K562 (cell line): ENCODE results near the gene TMC6. TPM values are rescaled to one million over a fixed set of nuclear protein-coding genes. Genes with fewer than 3 reads are reported as not detected.

Experiments
- CXXC5 ChIP-seq: fragments of 250-450 bp; sonication (Bioruptor Pico); IDR thresholded peaks from 2 replicates; pipeline ENCODE4 v1.8.0; 2022; ENCODE audit warnings: inconsistent platforms, mild to moderate bottlenecking, moderate library complexity
- DPF2 ChIP-seq: fragments of 450-650 bp; IDR thresholded peaks from 2 replicates; pipeline ENCODE4 v1.6.1; 2016
- E2F3 ChIP-seq: fragments of 250-450 bp; sonication (Bioruptor Pico); IDR thresholded peaks from 2 replicates; pipeline ENCODE4 v1.4.0; 2020; ENCODE audit warnings: mild to moderate bottlenecking
- GABPA ChIP-seq: fragments of 200-800 bp; sonication (Bioruptor generic); conservative IDR thresholded peaks from 2 replicates; pipeline ENCODE4 v1.6.1; 2016; ENCODE audit warnings: low read depth, missing genetic modification characterization, missing compliant biosample characterization
- GABPB1 ChIP-seq: sonication (generic); formaldehyde crosslinking; IDR thresholded peaks from 2 replicates; pipeline ENCODE4 v1.8.0; 2022; ENCODE audit warnings: mild to moderate bottlenecking, missing genetic modification reagents
- GABPB2 ChIP-seq: fragments of 250-450 bp; sonication (Bioruptor Pico); conservative IDR thresholded peaks from 2 replicates; pipeline ENCODE4 v1.5.1; 2021; ENCODE audit warnings: mild to moderate bottlenecking
- GATAD2B ChIP-seq: fragments of 450-650 bp; IDR thresholded peaks from 2 replicates; pipeline ENCODE4 v1.6.1; 2017; ENCODE audit warnings: mild to moderate bottlenecking, borderline replicate concordance
- MYC ChIP-seq, 2 experiments: fragments of 250-450 bp in 1 of 2; sonication (Bioruptor Pico) in 1 of 2; IDR thresholded peaks; 2 replicates each; pipeline versions ENCODE4 v1.5.1 to v1.6.1; 2012 to 2021; ENCODE audit warnings: low read depth in 2 of 2, borderline replicate concordance in 1 of 2, improper control_type of control experiment in 1 of 2, low read length in 1 of 2, mild to moderate bottlenecking in 1 of 2, moderate library complexity in 1 of 2
- NR2C2 ChIP-seq, 2 experiments: fragments of 200-800 bp in 1 of 2; sonication (Bioruptor generic) in 1 of 2; sonication (generic) in 1 of 2; formaldehyde crosslinking in 1 of 2; IDR thresholded peaks; 2 replicates each; pipeline versions ENCODE4 v1.6.1 to v1.8.0; 2016 to 2022; ENCODE audit warnings: mild to moderate bottlenecking in 1 of 2, missing compliant biosample characterization in 1 of 2, missing genetic modification characterization in 1 of 2, missing genetic modification reagents in 1 of 2
- POLR2AphosphoS5 ChIP-seq: IDR thresholded peaks from 2 replicates; pipeline ENCODE4 v1.6.1; 2011; ENCODE audit warnings: mild to moderate bottlenecking, low read depth, low read length, moderate library complexity; ENCODE audit not compliant: control insufficient read depth, insufficient read depth
- RBFOX2 ChIP-seq: fragments of 200-400 bp; formaldehyde crosslinking; IDR thresholded peaks from 2 replicates; pipeline ENCODE4 v1.6.1; 2017; ENCODE audit warnings: low read depth, mild to moderate bottlenecking, low read length, moderate library complexity
- SIRT6 ChIP-seq: IDR thresholded peaks from one replicate; pipeline ENCODE4 v1.6.1; 2012; ENCODE audit warnings: low read depth, mild to moderate bottlenecking, control low read depth, inconsistent platforms, low read length, moderate library complexity
- SNRNP70 ChIP-seq: fragments of 200-400 bp; formaldehyde crosslinking; optimal IDR thresholded peaks from 2 replicates; pipeline ENCODE3; 2017; ENCODE audit warnings: low read depth, low read length
- ZNF561 ChIP-seq: fragments of 450-650 bp; formaldehyde crosslinking; conservative IDR thresholded peaks from 2 replicates; pipeline ENCODE4 v1.4.0; 2020; ENCODE audit warnings: mild to moderate bottlenecking, moderate library complexity
- polyA plus RNA-seq, 8 experiments: library from polyadenylated mRNA; depleted of rRNA in 4 of 8; stranded (reverse) in 5 of 8; unstranded in 3 of 8; fragments of >200 nt; fragmentation: Nextera tagmentation in 2 of 8; fragmentation: Illumina TruSeq in 1 of 8; extraction: Ambion mirVana in 2 of 8; extraction: Trizol in 1 of 8; gene quantifications; 2 replicates each; pipeline versions ENCODE4 v1.2.1 to v1.2.3, GENCODE V29; 2011 to 2014; ENCODE audit warnings: inconsistent platforms in 1 of 8, missing spikeins in 1 of 8
- total RNA-seq, 7 experiments: library from RNA; depleted of rRNA in 6 of 7; stranded (reverse); fragments of >200 nt in 6 of 7; fragmentation: Illumina TruSeq in 2 of 7; extraction: Trizol in 2 of 7; gene quantifications; 2 replicates each; pipeline versions ENCODE4 v1.2.1 to v1.2.3, GENCODE V29; 2011 to 2021; ENCODE audit warnings: low replicate concordance in 1 of 7
- TF ChIP-seq, protein P1 (sequence below): fragments of 200-800 bp; sonication (Bioruptor generic); IDR thresholded peaks from 2 replicates; pipeline ENCODE4 v1.6.1; 2017; ENCODE audit warnings: missing genetic modification characterization, missing compliant biosample characterization
- TF ChIP-seq, protein P2 (sequence below), 3 experiments: IDR thresholded peaks in 2 of 3; conservative IDR thresholded peaks in 1 of 3; 2 replicates each; pipeline ENCODE4 v1.5.1; 2011 to 2012; ENCODE audit warnings: low read length in 3 of 3, mild to moderate bottlenecking in 3 of 3, control low read depth in 2 of 3, improper control_type of control experiment in 1 of 3, inconsistent platforms in 1 of 3, low read depth in 1 of 3, mixed read lengths in 1 of 3, moderate library complexity in 1 of 3; ENCODE audit not compliant: insufficient read depth in 2 of 3
- TF ChIP-seq, protein P3 (sequence below): fragments of 450-650 bp; IDR thresholded peaks from one replicate; pipeline ENCODE4 v1.6.1; 2018; ENCODE audit warnings: mild to moderate bottlenecking, moderate library complexity; ENCODE audit not compliant: partially characterized antibody
- TF ChIP-seq, protein P4 (sequence below): fragments of 450-650 bp; IDR thresholded peaks from 2 replicates; pipeline ENCODE4 v1.6.1; 2018; ENCODE audit warnings: mild to moderate bottlenecking, low read depth; ENCODE audit not compliant: partially characterized antibody

TMC6 gene
- total and polyA plus RNA-seq, 9 of the 15 experiments (the other 6 are each of a cell fraction or from before 2014, with no cell fraction given): 4.1 to 351 (median 66.9) TPM

DNA sequence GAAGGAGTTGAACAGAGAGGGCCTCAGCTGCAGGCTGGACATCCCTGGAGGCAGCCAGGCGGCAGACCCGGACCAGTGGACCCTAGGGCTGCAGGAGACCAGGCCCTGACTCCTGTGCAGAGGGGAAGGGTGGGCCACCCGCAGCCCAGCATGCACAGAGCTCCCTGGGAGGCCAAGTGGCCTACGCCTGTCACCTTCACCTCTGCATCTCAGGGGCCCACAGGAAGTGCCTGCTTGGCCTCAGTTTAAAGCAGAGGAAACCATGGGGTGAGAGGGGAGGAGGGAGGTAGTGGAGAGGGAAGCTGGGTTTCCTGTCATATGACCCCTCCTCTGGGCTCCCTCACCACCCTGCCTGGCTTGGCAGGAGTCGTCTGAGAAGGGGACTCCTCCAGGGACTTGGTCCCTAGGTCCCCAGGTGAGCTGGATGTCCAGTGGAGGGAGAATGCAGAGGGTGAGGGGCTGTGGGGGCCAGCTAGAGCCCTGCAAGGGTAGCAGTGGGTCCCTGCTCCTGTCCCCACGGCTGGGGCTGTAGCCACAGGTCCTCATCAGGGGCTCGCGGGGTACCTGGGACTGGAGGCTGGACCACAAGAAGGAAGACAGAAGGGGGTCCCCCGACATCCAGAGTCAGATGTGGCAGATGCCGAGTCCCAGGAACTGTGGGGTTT lies 2.0 kb upstream of the TMC6 start, which contains the start of gene TMC8 (continued):
- TF ChIP-seq GABPB1 (CRISPR knock-in tag): 0 out of 2 replicates have a peak, but pooled peaks have one; percentile 42
- peak; percentile 60 for TF ChIP-seq GABPA (tag)
- TF ChIP-seq MYC (IDR thresholded peaks at IDR 0.05; ENCODE audit: low read depth, low read length): no peak
- no peak for TF ChIP-seq MYC (CRISPR knock-in tag; IDR thresholded peaks at IDR 0.05; ENCODE audit: borderline replicate concordance, low read depth)
- TF ChIP-seq, protein P1, sequence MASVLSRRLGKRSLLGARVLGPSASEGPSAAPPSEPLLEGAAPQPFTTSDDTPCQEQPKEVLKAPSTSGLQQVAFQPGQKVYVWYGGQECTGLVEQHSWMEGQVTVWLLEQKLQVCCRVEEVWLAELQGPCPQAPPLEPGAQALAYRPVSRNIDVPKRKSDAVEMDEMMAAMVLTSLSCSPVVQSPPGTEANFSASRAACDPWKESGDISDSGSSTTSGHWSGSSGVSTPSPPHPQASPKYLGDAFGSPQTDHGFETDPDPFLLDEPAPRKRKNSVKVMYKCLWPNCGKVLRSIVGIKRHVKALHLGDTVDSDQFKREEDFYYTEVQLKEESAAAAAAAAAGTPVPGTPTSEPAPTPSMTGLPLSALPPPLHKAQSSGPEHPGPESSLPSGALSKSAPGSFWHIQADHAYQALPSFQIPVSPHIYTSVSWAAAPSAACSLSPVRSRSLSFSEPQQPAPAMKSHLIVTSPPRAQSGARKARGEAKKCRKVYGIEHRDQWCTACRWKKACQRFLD (CRISPR knock-in tag): peak; percentile 63; the same call in 1 of the 2 replicates
- no peak for TF ChIP-seq SIRT6
- TF ChIP-seq, protein P2, sequence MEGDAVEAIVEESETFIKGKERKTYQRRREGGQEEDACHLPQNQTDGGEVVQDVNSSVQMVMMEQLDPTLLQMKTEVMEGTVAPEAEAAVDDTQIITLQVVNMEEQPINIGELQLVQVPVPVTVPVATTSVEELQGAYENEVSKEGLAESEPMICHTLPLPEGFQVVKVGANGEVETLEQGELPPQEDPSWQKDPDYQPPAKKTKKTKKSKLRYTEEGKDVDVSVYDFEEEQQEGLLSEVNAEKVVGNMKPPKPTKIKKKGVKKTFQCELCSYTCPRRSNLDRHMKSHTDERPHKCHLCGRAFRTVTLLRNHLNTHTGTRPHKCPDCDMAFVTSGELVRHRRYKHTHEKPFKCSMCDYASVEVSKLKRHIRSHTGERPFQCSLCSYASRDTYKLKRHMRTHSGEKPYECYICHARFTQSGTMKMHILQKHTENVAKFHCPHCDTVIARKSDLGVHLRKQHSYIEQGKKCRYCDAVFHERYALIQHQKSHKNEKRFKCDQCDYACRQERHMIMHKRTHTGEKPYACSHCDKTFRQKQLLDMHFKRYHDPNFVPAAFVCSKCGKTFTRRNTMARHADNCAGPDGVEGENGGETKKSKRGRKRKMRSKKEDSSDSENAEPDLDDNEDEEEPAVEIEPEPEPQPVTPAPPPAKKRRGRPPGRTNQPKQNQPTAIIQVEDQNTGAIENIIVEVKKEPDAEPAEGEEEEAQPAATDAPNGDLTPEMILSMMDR (IDR thresholded peaks at IDR 0.05 in 2 of 3, conservative IDR thresholded peaks at IDR 0.05 in 1 of 3; ENCODE audit: insufficient read depth in 2 of 3, low read depth in 1 of 3, low read length in 3 of 3): 0 out of 6 replicates have a peak, but pooled peaks of 1 of the 3 experiments have one; percentile 5
- no peak for TF ChIP-seq GABPB2 (CRISPR knock-in tag)
- TF ChIP-seq DPF2: 0 out of 2 replicates have a peak, but pooled peaks have one; percentile 8
- peak; percentile 39; the same call in 1 of the 2 replicates for TF ChIP-seq RBFOX2
- no peak for TF ChIP-seq E2F3
- no peak for TF ChIP-seq NR2C2 (CRISPR knock-in tag; IDR thresholded peaks at IDR 0.05)
- peak; percentile 43; the same call in 1 of the 2 replicates for TF ChIP-seq NR2C2 (tag; IDR thresholded peaks at IDR 0.05)
- TF ChIP-seq ZNF561: 0 out of 2 replicates have a peak, but pooled peaks have one; percentile 15
- TF ChIP-seq POLR2AphosphoS5: no peak
- TF ChIP-seq, protein P3, sequence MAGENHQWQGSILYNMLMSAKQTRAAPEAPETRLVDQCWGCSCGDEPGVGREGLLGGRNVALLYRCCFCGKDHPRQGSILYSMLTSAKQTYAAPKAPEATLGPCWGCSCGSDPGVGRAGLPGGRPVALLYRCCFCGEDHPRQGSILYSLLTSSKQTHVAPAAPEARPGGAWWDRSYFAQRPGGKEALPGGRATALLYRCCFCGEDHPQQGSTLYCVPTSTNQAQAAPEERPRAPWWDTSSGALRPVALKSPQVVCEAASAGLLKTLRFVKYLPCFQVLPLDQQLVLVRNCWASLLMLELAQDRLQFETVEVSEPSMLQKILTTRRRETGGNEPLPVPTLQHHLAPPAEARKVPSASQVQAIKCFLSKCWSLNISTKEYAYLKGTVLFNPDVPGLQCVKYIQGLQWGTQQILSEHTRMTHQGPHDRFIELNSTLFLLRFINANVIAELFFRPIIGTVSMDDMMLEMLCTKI: no peak
- no peak for TF ChIP-seq SNRNP70
- TF ChIP-seq, protein P4, sequence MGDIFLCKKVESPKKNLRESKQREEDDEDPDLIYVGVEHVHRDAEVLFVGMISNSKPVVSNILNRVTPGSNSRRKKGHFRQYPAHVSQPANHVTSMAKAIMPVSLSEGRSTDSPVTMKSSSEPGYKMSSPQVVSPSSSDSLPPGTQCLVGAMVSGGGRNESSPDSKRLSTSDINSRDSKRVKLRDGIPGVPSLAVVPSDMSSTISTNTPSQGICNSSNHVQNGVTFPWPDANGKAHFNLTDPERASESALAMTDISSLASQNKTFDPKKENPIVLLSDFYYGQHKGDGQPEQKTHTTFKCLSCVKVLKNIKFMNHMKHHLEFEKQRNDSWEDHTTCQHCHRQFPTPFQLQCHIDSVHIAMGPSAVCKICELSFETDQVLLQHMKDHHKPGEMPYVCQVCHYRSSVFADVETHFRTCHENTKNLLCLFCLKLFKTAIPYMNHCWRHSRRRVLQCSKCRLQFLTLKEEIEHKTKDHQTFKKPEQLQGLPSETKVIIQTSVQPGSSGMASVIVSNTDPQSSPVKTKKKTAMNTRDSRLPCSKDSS: no peak
- peak; percentile 55; the same call in 1 of the 2 replicates for TF ChIP-seq CXXC5 (CRISPR knock-in tag)
- TF ChIP-seq GATAD2B: 0 out of 2 replicates have a peak, but pooled peaks have one; percentile 63
